NCI-H526 (cell line): ENCODE measurements around the gene NEDD9.

Experiments used
- DNase-seq, 2 experiments: peaks; one replicate each; lab custom pipeline; 2025; lab: John Stamatoyannopoulos, UW

The NEDD9 gene

GRCh38 chr6:11143394-11144371, 88.8 kb downstream of the NEDD9 start:
- DNase-seq = no peak

DNA sequence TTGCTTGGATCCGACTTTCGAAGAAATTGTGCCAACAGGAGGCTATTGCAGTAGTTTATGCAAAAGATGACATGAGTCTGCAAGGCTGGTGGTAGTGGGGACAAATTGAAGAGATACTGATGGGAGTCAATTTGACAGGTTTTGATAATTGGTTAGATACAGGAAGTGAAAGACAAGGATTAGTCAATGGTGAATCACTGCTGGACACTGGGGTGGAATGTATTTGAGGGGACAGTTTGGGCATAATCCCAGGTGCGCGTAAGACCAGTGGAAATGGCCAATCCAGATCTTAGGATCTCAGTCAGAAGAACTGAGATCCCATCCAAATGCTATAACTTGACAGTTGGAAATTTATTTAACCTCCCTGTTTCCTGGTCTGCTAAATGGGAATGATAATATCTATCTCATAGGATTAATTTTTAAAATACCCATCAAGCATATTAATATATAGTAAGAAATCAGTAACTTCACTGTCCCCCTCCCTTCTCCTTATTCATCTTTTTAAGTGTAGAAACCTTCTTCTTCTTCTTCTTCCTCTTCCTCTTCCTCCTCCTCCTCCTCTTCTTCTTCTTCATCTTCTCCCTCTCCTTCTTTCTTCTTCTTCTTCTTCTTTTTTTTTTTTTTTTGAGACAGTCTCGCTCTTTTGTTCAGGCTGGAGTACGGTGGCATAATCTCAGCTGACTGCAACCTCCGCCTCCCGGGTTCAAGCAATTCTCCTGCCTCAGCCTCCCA, 90.0 kb downstream of the NEDD9 start:
- no peak for DNase-seq

GRCh38 chr6:11141295-11141694, 91.2 kb downstream of the NEDD9 start:
- DNase-seq = no peak

GRCh38 chr6:11140056-11140455, 92.4 kb downstream of the NEDD9 start:
- no peak for DNase-seq

DNA sequence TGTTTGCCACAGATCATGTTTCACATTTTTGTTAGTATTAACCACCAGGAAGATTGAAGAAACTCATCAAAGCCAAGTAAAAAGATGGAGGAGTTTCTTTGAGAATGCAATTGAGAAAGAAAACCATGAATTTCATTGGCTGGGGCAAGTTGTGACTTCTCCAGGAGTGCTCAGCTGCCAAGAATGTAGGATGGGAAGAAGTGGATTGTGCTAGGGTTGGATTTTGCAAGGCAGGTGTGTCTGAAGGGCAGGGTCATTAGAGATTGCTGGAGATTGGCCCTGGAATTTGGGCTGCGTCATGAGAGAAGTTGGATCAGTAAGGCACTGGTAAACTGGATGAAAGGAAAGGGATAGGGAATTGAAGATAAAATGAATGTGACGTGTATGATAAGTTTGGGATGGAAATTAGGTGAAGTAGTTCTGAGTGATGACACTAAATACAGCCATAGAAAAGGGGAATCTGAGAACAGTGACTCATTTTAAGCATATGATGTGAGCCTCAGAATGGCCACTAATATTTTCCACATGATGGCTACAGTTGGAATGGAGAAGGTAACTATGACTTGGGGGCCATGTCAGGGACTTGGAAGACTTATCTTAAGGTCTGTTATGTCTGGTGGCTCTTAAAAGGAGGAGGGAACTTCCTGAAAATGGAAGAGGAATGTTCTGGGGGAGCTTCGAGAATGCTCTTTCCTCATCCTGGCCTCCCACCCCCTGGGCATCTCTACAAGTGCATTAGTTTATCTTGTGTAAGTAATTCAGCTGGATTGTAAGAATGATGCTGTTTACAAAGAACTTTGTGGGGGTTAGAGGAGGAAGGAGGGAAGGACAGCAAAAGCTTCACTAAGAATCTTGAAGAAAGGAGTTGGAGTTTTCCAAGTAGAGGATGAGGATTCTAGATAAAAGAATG, 93.2 kb downstream of the NEDD9 start:
- DNase-seq = no peak

- DNase-seq = no peak
Measured at GRCh38 chr6:11136809-11137208, 95.7 kb downstream of the NEDD9 start.
